ENCODE data around the gene ECHS1.
"Not testable (repeated sequence)": the region's sequence is repeated elsewhere in the genome, so short reads cannot be mapped to it uniquely, and the experiment has no call there.

ECHS1 gene

GRCh38 chr10:133326223-133326551 lies 47.0 kb downstream of the ECHS1 start:
- DNase-seq, result no peak

GRCh38 chr10:133325440-133326222 lies 47.5 kb downstream of the ECHS1 start:
- no peak for DNase-seq

GRCh38 chr10:133324857-133325260 lies 48.3 kb downstream of the ECHS1 start:
- no peak for DNase-seq

GRCh38 chr10:133324198-133324792 lies 48.9 kb downstream of the ECHS1 start:
- peak in 21 of 56 donors; percentile 12 to 69 (median 50) for DNase-seq

DNA sequence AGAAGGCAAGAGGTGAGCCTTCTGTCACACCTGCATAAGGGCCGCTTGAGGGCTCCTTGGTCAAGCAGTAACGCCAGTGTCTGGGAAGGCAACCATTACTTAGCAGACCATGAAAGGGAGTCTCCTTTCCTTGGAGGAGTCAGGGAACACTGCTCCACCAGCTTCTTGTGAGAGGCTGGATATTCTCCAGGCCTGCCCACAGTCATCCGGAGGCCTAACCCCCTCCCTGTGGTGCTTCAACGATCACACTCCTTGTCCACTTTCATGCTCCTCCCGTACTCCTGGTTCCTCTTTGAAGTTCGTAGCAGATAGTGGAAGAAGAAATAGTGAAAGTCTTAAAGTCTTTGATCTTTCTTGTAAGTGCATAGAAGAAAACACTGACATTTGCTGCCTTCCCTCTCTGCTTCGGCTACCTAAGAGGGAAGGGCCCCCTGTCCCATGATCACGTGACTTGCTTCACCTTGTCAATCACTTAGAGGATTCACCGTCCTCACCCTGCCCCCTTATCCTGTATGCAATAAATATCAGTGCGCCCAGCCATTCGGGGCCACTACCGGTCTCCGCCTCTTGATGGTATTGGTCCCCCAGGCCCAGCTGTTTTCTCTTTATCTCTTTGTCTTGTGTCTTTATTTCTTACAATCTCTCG lies 51.0 kb downstream of the ECHS1 start:
- not testable (repeated sequence) for DNase-seq

DNA sequence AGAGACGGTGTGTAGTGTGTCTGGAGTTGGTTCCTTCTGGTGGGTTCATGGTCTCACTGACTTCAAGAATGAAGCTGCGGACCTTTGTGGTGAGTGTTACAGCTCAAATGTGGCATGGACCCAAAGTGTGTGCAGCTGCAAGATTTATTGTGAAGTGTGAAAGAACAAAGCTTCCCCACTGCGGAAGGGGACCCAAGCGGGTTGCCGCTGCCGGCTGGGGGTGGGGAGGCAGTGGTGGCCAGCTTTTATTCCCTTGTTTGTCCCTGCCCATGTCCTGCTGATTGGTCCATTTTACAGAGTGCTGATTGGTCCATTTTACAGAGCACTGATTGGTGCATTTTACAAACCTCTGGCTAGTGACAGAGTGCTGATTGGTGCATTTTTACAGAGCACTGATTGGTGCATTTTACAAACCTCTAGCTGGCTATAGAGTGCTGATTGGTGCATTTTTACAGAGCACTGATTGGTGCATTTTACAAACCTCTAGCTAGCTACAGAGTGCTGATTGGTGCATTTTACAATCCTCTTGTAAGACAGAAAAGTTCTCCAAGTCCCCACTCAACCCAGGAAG lies 52.2 kb downstream of the ECHS1 start:
- DNase-seq, result not testable (repeated sequence)

- peak in 20 of 56 donors; percentile 9 to 66 (median 26) for DNase-seq
Observed at GRCh38 chr10:133318494-133319127, 54.5 kb downstream of the ECHS1 start.

DNA sequence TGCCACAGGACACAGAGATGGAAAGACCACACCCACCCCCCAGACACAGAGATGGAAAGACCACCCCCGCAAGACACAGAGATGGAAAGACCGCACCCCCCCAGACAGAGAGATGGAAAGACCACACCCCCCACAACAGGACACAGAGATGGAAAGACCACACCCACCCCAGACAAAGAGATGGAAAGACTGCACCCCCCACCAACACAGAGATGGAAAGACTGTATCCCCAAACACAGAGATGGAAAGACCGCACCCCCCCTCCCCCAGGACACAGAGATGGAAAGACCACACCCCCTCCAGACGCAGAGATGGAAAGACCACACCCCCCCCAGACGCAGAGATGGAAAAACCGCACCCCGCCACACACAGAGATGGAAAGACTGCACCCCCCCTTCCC lies 56.4 kb downstream of the ECHS1 start:
- no peak for DNase-seq

DNA sequence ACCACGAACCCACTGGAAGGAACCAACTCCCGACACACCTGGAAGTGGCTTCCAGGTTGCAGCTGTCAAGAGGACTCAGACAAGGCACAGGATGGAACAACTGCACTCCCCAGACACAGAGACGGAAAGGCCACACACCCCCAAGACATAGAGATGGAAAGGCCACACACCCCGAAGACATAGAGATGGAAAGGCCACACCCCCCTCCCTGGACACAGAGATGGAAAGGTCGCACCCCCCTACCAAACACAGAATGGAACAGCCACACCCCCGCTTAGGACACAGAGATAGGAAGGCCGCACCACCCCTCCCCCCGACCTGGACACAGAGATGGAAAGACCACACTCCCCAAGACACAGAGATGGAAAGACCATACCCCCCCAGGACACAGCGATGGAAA lies 56.9 kb downstream of the ECHS1 start:
- no peak for DNase-seq

DNA sequence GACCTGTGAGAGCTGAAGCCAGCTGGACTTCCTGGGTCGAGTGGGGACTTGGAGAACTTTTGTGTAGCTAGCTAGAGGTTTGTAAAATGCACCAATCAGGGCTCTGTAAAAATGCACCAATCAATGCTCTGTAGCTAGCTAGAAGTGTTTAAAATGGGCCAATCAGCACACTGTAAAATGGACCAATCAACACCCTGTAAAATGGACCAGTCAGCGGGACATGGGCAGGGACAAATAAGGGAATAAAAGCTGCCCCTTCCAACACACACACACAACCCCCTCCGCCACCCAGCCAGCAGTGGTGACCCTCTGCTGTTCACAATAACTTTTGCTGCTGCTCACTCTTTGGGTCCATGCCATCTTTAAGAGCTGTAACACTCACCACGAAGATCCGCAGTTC lies 57.3 kb downstream of the ECHS1 start:
- peak in 1 of 56 donors; percentile 21 for DNase-seq

GRCh38 chr10:133314911-133315310 lies 58.2 kb downstream of the ECHS1 start:
- no peak for DNase-seq

- no peak for DNase-seq
Observed at GRCh38 chr10:133313192-133313591, 60.0 kb downstream of the ECHS1 start.

DNA sequence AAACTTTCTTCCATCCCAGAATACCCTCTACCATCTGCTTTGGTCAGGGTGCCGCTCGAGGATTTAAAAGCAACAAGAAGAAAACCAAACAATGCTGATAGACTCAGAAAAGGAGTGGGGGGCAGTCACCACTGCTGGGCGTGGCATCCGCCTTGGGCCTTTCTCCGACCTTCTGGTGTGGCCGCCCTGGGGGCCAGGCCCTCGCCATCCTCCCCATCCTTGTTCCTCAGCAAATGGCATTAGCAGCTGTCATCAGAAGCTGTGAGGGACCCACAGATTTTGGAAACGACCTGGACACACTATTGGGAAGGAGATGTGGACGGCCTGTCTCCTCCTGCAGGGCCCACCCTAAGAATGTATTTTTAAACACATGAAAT lies 60.4 kb downstream of the ECHS1 start:
- DNase-seq, result no peak
